ENCODE measurements around the gene EMC9.

Gene EMC9

DNA sequence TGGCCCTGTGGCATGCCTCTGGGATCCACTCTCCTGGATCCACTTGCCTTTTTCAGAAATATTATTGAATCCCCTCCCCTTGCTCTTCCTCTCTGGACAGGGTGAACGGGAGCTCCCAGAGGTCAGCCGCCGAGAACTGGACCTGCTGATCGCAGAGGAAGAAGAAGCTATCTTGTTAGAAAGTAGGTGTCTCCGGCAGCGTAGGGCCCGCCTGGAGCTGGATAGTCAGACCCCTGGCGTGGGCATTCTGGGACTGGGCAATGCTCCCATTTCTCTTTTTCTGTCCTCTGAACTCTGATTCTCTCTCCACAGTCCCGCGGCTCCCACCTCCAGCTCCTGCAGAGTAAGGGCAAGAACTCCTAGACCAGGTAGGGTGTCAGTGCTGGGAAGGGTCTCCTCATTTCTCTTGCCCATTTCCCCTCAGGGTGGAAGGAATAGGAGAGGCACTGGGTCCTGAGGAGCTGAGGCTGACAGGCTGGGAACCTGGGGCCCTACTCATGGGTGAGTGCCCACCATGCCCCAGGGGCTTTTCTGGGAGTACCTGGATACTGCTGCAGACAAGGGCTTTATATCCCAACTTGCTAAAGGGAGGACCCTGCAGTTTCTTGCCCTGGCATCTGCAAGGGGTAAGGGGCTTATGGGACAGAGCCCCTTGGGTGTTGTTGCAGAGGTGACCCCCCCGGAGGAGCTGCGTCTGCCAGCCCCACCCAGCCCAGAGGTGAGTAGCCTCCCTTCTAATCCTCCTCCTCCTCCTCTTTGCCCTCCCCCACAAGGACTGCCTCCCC lies 35.8 kb upstream of the EMC9 start:
- no peak for DNase-seq

- DNase-seq: no peak
These were observed 35.2 kb upstream of the EMC9 start for GRCh38 chr14:24176599-24176998.

DNA sequence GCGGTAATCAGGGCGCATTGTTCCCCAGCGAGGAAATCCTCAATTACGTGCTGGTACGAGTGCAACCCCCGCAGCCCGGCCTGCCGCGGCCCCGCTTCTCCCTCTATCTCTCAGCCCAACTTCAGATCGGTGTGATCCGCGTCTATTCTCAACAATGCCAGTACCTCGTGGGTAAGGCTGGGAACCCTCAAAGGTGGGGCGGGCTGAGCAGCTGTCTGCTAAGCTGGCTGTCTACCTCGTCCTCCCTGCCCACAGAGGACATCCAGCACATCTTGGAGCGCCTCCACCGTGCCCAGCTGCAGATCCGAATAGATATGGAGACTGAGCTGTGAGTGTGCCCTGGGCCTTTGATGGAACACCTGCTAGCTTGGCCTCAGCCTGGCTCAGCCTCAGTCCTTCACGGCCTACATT lies 31.5 kb upstream of the EMC9 start:
- DNase-seq: no peak

- no peak for DNase-seq
These were observed 31.0 kb upstream of the EMC9 start for GRCh38 chr14:24172261-24172860.

GRCh38 chr14:24171422-24172260 lies 30.2 kb upstream of the EMC9 start, which contains the start of gene REC8:
Gene REC8, plus strand, starts transcription at chr14:24172080. Its CDS starts 473 bp downstream, at chr14:24172553.
- no peak for DNase-seq

- DNase-seq: no peak
These were observed 26.2 kb upstream of the EMC9 start for GRCh38 chr14:24167469-24168114.

DNA sequence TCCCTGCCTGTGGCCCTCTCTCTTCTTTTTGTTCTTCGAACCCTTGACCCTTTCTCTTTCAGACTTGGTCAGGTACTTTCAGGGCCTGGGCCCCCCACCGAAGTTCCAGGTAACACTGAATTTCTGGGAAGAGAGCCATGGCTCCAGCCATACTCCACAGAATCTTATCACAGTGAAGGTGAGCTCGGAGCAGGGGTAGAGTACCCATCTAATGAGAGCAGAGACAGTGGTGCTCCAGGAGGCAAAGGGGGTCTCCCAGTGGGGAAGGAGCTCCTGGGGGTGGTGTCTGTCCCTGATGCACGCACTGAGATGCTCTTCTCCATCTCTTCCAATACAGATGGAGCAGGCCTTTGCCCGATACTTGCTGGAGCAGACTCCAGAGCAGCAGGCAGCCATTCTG lies 24.4 kb upstream of the EMC9 start:
- DNase-seq: no peak

- DNase-seq: no peak
These were observed 23.2 kb upstream of the EMC9 start for GRCh38 chr14:24164518-24164991.

DNA sequence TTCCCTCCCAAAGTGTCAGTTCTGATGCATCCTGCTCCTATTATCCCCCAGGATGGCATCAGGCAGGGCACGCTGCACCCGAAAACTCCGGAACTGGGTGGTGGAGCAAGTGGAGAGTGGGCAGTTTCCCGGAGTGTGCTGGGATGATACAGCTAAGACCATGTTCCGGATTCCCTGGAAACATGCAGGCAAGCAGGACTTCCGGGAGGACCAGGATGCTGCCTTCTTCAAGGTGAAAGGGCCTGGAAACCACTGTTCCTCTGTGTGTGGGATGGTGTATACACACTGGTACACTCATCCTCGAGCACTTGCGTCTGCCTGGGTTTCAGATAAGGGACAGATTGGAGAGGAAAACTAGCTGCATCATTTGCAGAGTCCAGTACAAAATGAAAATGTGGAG lies 20.7 kb upstream of the EMC9 start:
- no peak for DNase-seq

DNA sequence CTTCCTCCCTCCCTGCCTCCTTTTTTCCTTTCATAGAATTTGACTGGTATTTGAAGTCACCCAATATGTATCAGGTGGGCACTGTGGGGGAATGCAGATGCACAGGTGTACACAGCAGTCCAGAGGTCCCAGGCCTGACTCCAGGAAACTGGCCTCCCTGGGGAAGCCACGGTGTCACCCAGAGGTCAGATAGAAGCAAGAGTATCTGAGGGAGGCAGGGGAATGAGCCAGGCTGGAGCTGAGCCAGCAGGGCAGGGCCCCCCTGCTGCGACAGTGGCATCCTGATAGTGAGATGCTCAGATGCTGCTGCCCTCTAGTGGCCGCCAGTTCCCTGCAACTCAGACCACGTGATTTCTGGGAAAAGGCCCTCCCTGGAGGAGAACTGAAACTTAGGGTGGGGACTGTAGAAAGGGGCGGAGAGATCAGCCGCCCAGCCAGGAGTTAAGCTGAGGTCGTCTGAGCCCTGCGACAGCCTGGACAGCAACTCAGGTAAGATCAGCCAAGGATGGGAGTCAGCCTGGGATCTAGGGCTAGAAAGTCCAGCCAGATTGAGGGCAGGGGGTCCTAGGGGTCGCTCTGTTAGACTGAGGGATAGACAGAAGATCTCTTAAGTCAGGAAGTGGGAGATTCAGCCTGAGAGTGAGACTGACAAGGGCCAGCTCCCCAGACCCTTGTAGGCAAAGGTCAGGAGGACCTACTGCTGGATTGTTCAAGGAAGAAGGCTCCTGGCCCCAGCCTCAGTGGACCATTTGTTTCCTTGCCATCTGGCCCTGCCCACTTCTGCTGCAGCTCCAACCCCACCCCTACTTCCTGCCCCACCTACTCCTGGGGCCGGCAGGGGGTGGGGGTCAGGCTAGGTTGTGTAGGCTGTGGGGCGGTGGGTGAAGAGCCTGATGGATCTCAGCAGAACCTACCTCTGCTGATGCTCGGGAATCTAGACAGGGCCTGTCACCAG lies 19.7 kb upstream of the EMC9 start, which contains the start of gene IRF9:
TSS of gene IRF9 (plus strand) at position 416 of the 955 bp plus-strand sequence. CDS start 880 bp downstream, outside the sequence.
- DNase-seq: peak; percentile 89

DNA sequence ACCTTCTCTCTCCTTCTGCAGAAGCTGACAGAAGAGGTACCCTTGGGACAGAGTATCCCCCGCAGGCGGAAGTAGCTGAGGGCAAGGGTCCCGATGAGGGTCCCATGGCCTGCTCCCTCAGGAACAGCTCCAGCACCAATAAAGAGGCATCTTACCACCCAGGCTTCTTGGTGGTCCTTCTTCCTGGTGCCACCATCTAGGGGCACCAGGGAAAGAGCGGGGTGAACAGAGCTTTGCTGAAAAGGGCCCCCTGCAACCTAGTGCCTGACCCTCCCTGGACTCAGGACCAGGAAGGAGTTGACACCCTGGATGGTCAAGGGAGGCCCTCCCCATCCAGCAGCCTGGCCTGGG lies 19.1 kb upstream of the EMC9 start:
- DNase-seq: no peak

DNA sequence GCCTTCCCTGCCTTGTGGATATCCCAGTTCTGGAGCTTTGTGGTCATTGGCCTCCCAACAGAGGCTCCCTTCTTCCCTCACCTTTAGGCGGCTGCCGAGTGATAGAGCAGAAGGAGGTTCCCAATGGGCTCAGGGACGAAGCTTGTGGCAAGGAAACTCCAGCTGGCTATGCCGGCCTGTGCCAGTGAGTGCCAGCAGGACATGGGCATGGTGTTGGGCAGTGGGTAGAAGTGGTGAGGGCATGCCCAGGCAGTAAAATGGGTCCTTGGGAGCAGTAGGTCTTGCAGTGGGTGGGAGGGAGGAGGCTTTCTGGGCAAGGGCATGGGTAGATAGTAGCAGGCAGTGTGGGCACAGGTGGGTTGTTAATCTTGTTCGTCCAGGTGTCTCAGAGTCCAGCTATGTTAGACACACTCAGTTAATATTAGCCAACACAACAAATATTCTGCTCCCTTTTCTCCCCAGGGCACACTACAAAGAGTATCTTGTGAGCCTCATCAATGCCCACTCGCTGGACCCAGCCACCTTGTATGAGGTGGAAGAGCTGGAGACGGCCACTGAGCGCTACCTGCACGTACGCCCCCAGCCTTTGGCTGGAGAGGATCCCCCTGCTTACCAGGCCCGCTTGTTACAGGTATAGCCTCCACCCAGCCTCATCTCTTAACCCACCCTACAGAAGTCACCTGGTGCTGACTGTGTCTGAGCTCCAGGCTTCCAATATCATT lies 18.5 kb upstream of the EMC9 start:
- no peak for DNase-seq

DNA sequence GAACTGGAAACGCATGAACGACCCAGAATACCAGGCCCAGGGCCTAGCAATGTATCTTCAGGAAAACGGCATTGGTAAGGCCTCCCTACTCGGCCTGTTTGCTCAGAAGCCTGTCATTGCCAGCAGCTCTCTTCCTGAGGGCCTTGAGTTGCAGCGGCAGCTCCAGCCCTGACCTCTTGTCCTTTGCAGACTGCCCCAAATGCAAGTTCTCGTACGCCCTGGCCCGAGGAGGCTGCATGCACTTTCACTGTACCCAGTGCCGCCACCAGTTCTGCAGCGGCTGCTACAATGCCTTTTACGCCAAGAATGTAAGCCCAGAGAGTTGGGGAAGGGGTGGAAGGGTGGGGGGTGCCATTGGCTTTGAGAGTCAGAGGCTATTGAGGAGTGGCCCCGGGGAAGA lies 15.9 kb upstream of the EMC9 start:
- no peak for DNase-seq

DNA sequence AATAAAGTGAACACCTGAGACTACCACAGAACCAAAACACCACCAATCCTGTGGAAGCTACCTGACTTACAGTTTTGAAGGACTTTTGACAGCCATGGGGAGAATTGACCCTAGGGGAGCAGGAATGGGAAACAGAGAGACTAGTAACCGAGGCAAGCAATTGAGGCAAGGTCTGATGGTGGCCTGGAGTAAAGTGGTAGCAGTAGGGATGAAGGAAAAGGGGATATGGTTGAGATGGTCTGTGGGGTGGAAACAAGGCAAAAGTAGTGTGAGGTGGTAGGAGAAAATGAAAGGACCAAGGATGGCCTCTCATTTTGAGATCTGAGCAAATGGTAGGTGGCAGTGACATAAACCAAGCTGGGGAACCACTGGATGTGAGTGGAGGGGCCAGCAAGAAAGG lies 15.4 kb upstream of the EMC9 start:
- DNase-seq: no peak

DNA sequence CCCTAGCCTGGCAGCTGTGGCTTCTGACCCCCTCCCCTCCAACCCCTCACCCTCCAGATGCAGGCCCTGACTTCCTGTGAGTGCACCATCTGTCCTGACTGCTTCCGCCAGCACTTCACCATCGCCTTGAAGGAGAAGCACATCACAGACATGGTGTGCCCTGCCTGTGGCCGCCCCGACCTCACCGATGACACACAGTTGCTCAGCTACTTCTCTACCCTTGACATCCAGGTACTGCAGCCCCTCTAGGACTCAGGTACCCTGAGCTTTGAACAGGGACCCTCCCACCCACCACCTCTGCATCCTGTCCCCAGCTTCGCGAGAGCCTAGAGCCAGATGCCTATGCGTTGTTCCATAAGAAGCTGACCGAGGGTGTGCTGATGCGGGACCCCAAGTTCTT lies 13.7 kb upstream of the EMC9 start:
- DNase-seq: no peak

GRCh38 chr14:24151404-24152080 lies 10.2 kb upstream of the EMC9 start:
- no peak for DNase-seq

GRCh38 chr14:24150993-24151392 lies 9.6 kb upstream of the EMC9 start:
- no peak for DNase-seq

DNA sequence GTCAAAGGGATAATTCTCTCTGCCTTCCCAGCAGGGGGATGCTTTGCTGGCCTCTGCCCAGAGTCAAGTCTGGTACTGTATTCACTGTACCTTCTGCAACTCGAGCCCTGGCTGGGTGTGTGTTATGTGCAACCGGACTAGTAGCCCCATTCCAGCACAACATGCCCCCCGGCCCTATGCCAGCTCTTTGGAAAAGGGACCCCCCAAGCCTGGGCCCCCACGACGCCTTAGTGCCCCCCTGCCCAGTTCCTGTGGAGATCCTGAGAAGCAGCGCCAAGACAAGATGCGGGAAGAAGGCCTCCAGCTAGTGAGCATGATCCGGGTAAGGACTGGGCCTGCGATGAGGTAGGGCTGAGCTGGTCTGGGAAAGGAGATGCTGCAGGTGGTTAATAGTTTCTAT lies 9.2 kb upstream of the EMC9 start:
- no peak for DNase-seq

DNA sequence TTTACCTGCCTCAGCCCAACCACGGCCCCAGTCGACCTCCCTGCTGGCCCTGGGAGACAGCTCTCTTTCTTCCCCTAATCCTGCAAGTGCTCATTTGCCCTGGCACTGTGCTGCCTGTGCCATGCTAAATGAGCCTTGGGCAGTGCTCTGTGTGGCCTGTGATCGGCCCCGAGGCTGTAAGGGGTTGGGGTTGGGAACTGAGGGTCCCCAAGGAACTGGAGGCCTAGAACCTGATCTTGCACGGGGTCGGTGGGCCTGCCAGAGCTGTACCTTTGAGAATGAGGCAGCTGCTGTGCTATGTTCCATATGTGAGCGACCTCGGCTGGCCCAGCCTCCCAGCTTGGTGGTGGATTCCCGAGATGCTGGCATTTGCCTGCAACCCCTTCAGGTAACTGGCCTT lies 8.7 kb upstream of the EMC9 start:
- no peak for DNase-seq

DNA sequence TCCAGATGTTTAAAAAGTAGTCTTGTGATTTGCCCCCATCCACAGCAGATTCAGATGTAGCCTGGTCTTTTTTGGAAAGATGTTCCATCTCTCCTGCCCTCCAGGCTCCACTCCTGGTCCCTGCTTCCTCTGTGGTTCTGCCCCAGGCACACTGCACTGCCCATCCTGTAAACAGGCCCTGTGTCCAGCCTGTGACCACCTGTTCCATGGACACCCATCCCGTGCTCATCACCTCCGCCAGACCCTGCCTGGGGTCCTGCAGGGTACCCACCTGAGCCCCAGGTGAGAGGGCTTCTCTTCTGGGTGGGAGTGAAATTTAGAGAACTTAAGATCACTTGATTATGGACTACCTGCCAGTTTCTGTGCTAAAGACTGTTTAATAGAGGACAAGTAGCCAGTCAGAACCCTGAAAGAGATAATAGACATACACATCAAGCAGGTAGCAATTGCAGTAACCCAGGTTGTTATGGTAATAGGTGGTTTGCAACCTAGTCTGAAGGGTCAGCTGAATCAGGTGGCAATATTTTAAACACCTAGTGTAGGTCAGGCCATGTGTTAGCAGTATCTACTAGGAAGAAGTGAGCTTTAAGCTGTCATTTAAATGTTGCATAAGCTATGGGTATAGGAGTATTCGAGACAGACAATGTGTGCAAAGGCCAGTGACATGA lies 8.0 kb upstream of the EMC9 start:
- no peak for DNase-seq

Measured in NCI-H2029 treated with DMSO at 0.1 percent for 48 hours (cell line).